SK-N-SH treated with all-trans-retinoic acid at 6 μM for 48 hours (cell line): ENCODE data around the gene ARAP3.

Experiments
- ARNTL ChIP-seq: fragments of 450-650 bp; formaldehyde crosslinking; IDR thresholded peaks from 2 replicates; pipeline ENCODE4 v1.5.0; 2020; ENCODE audit warnings: low read depth, mild to moderate bottlenecking, moderate library complexity, borderline replicate concordance
- BACH2 ChIP-seq: fragments of 250-450 bp; sonication (Bioruptor Pico); IDR thresholded peaks from 2 replicates; pipeline ENCODE4 v1.9.0; 2021; ENCODE audit warnings: mild to moderate bottlenecking, borderline replicate concordance
- OSR1 ChIP-seq: fragments of 250-450 bp; sonication (Bioruptor Pico); IDR thresholded peaks from 2 replicates; pipeline ENCODE4 v1.8.0; 2022; ENCODE audit warnings: moderate library complexity, mild to moderate bottlenecking, inconsistent platforms
- RARB ChIP-seq: fragments of 250-450 bp; sonication (Bioruptor Pico); IDR thresholded peaks from 2 replicates; pipeline ENCODE4 v1.8.0; 2021; ENCODE audit warnings: mild to moderate bottlenecking, moderate library complexity
- TOX ChIP-seq: fragments of 250-450 bp; sonication (Bioruptor Pico); IDR thresholded peaks from 2 replicates; pipeline ENCODE4 v1.8.0; 2021; ENCODE audit warnings: mild to moderate bottlenecking, moderate library complexity, borderline replicate concordance
- ZFP3 ChIP-seq: fragments of 250-450 bp; sonication (Bioruptor Pico); IDR thresholded peaks from 2 replicates; pipeline ENCODE4 v1.5.0; 2020; ENCODE audit warnings: mild to moderate bottlenecking, moderate library complexity
- ZNF565 ChIP-seq: fragments of 450-650 bp; formaldehyde crosslinking; conservative IDR thresholded peaks from 2 replicates; pipeline ENCODE4 v1.5.0; 2020; ENCODE audit warnings: low read depth, mild to moderate bottlenecking, moderate library complexity
- ZNF70 ChIP-seq: fragments of 450-650 bp; formaldehyde crosslinking; IDR thresholded peaks from 2 replicates; pipeline ENCODE4 v1.5.0; 2020; ENCODE audit warnings: mild to moderate bottlenecking, moderate library complexity
- TF ChIP-seq, protein P1 (sequence below): fragments of 250-450 bp; sonication (Bioruptor Pico); IDR thresholded peaks from 2 replicates; pipeline ENCODE4 v1.5.1; 2020; ENCODE audit warnings: low read depth, mild to moderate bottlenecking, moderate library complexity
- TF ChIP-seq, protein P2 (sequence below): fragments of 250-450 bp; sonication (Bioruptor Pico); IDR thresholded peaks from 2 replicates; pipeline ENCODE4 v1.8.0; 2021; ENCODE audit warnings: low read depth, mild to moderate bottlenecking, moderate library complexity, borderline replicate concordance
- TF ChIP-seq, protein P3 (sequence below): fragments of 250-450 bp; sonication (Bioruptor Pico); IDR thresholded peaks from 2 replicates; pipeline ENCODE4 v1.5.1; 2021; ENCODE audit warnings: mild to moderate bottlenecking, moderate library complexity

DNA sequence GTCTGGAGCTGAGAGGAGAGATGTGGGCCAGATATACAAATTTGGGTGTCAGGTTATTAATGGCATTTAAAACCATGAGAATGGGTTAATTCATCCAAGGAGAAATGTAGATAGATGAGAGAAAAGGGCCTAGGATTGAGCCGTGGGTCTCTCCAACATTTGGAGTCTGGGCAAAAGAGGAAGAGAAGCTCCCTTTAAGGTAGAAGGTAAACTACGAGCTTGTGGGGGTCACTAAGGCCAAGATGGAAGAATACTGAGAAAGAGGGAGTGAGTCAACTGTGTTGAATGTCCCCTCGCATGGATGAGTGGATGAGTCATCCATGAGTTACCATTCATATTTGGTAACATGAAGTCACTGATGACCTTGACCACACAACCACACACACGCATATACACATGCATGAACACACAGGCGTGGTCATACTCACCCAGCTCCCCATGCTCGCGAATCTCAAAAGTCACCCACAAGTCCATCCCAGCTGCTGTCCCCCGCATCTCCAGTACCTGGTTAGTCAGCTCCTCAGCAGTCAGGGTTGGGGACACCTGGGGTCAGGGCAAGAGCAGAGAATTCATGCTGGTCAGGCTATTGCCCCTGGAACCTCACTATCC, 24.0 kb downstream of the ARAP3 start:
- TF ChIP-seq OSR1 (no peak), ZFP3 (CRISPR knock-in tag) (no peak), ZNF70 (CRISPR knock-in tag) (no peak), RARB (CRISPR knock-in tag) (no peak), BACH2 (CRISPR knock-in tag) (no peak), ARNTL (CRISPR knock-in tag) (no peak), ZNF565 (no peak), TOX (CRISPR knock-in tag) (no peak)
- TF ChIP-seq, protein P1, sequence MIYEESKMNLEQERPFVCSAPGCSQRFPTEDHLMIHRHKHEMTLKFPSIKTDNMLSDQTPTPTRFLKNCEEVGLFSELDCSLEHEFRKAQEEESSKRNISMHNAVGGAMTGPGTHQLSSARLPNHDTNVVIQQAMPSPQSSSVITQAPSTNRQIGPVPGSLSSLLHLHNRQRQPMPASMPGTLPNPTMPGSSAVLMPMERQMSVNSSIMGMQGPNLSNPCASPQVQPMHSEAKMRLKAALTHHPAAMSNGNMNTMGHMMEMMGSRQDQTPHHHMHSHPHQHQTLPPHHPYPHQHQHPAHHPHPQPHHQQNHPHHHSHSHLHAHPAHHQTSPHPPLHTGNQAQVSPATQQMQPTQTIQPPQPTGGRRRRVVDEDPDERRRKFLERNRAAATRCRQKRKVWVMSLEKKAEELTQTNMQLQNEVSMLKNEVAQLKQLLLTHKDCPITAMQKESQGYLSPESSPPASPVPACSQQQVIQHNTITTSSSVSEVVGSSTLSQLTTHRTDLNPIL (CRISPR knock-in tag) = no peak
- TF ChIP-seq, protein P2, sequence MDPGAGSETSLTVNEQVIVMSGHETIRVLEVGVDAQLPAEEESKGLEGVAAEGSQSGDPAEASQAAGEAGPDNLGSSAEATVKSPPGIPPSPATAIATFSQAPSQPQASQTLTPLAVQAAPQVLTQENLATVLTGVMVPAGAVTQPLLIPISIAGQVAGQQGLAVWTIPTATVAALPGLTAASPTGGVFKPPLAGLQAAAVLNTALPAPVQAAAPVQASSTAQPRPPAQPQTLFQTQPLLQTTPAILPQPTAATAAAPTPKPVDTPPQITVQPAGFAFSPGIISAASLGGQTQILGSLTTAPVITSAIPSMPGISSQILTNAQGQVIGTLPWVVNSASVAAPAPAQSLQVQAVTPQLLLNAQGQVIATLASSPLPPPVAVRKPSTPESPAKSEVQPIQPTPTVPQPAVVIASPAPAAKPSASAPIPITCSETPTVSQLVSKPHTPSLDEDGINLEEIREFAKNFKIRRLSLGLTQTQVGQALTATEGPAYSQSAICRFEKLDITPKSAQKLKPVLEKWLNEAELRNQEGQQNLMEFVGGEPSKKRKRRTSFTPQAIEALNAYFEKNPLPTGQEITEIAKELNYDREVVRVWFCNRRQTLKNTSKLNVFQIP (CRISPR knock-in tag) = no peak
- TF ChIP-seq, protein P3, sequence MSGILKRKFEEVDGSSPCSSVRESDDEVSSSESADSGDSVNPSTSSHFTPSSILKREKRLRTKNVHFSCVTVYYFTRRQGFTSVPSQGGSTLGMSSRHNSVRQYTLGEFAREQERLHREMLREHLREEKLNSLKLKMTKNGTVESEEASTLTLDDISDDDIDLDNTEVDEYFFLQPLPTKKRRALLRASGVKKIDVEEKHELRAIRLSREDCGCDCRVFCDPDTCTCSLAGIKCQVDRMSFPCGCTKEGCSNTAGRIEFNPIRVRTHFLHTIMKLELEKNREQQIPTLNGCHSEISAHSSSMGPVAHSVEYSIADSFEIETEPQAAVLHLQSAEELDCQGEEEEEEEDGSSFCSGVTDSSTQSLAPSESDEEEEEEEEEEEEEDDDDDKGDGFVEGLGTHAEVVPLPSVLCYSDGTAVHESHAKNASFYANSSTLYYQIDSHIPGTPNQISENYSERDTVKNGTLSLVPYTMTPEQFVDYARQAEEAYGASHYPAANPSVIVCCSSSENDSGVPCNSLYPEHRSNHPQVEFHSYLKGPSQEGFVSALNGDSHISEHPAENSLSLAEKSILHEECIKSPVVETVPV (CRISPR knock-in tag) = no peak
